PC-3 (cell line): ENCODE results near the gene RALGDS.

Experiments used
- EZH2 ChIP-seq: fragments of 300-600 bp; sonication (generic); IDR thresholded peaks from one replicate; pipeline ENCODE4 v1.6.1; 2017; ENCODE audit warnings: antibody characterized with exemption, mild to moderate bottlenecking, low read length; ENCODE audit not compliant: unreplicated experiment
- EZH2phosphoT487 ChIP-seq: fragments of 300-600 bp; sonication (generic); IDR thresholded peaks from 2 replicates; pipeline ENCODE4 v1.6.1; 2018; ENCODE audit warnings: mild to moderate bottlenecking, antibody characterized with exemption, low read length, borderline replicate concordance
- TF ChIP-seq, protein P1 (sequence below): fragments of 300-600 bp; sonication (generic); conservative IDR thresholded peaks from 2 replicates; pipeline ENCODE4 v1.5.1; 2017; ENCODE audit warnings: antibody characterized with exemption, low read depth, mild to moderate bottlenecking, low read length

GRCh38 chr9:133140174-133140505, 19.1 kb upstream of the RALGDS start:
- TF ChIP-seq, protein P1, sequence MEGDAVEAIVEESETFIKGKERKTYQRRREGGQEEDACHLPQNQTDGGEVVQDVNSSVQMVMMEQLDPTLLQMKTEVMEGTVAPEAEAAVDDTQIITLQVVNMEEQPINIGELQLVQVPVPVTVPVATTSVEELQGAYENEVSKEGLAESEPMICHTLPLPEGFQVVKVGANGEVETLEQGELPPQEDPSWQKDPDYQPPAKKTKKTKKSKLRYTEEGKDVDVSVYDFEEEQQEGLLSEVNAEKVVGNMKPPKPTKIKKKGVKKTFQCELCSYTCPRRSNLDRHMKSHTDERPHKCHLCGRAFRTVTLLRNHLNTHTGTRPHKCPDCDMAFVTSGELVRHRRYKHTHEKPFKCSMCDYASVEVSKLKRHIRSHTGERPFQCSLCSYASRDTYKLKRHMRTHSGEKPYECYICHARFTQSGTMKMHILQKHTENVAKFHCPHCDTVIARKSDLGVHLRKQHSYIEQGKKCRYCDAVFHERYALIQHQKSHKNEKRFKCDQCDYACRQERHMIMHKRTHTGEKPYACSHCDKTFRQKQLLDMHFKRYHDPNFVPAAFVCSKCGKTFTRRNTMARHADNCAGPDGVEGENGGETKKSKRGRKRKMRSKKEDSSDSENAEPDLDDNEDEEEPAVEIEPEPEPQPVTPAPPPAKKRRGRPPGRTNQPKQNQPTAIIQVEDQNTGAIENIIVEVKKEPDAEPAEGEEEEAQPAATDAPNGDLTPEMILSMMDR: no peak
- TF ChIP-seq EZH2: no peak
- no peak for TF ChIP-seq EZH2phosphoT487
